Testis (tissue), 3 donors: ENCODE results near the gene PDPK1. TPM values are rescaled to one million over a fixed set of nuclear protein-coding genes. Genes with fewer than 3 reads are reported as not detected.

Experiments used
- DNase-seq: peaks from one replicate; pipeline ENCODE4 v3.0.0-alpha.2; 2019
- H3K27ac ChIP-seq, 2 donors: fragments of 200-600 bp; sonication (generic); one replicate each; pipeline ENCODE4 v1.5.1; 2019
- H3K27me3 ChIP-seq: fragments of 200-600 bp; sonication (generic); one replicate; pipeline ENCODE4 v1.5.1; 2019
- H3K36me3 ChIP-seq: fragments of 200-600 bp; sonication (generic); one replicate; pipeline ENCODE4 v1.5.1; 2017; ENCODE audit warnings: low read depth; ENCODE audit errors: missing control alignments
- H3K4me1 ChIP-seq: fragments of 200-600 bp; sonication (generic); one replicate; pipeline ENCODE4 v1.5.1; 2019
- H3K4me3 ChIP-seq, 2 donors: fragments of 200-600 bp; sonication (generic); one replicate each; pipeline ENCODE4 v1.5.1; 2017 to 2019
- H3K9me3 ChIP-seq: fragments of 200-600 bp; sonication (generic); one replicate; pipeline ENCODE4 v1.5.1; 2017
- CTCF ChIP-seq, 3 experiments: fragments of 450-650 bp in 2 of 3; fragments of 200-600 bp in 1 of 3; sonication (generic) in 1 of 3; IDR thresholded peaks; one replicate each; pipeline ENCODE4 v1.5.1; 2016 to 2019; ENCODE audit warnings: antibody characterized with exemption in 3 of 3, mild to moderate bottlenecking in 2 of 3, moderate library complexity in 1 of 3
- POLR2A ChIP-seq: fragments of 450-650 bp; IDR thresholded peaks from one replicate; pipeline ENCODE4 v1.6.1; 2017; ENCODE audit warnings: antibody characterized with exemption, mild to moderate bottlenecking, moderate library complexity
- WGBS, 2 donors: methylation state at CpG; one replicate each; pipeline ENCODE4 v1.1.5; 2018; 5-methylcytosine and 5-hydroxymethylcytosine counted together
- intact Hi-C: fragments of 100-400 bp; cut with DNase I; formaldehyde crosslinking; loops from one replicate; pipeline ENCODE4 v1.15.1; 2023; ENCODE audit warnings: low total_unique reads
- polyA plus RNA-seq: library from polyadenylated mRNA; stranded (reverse); fragments of 350-450 nt; fragmentation: Illumina TruSeq; extraction: RNeasy Lipid Tissue Mini Kit (QIAGEN cat#74804); gene quantifications from one replicate; pipeline ENCODE4 v1.2.3, GENCODE V29; 2014; ENCODE audit warnings: low read depth, low replicate concordance; ENCODE audit not compliant: insufficient read depth
- total RNA-seq, 2 donors: library from RNA; depleted of rRNA; stranded (reverse); fragments of >200 nt; gene quantifications; one replicate each; pipeline ENCODE4 v1.2.3, GENCODE V29; 2016

PDPK1 gene
- total and polyA plus RNA-seq, 3 donors from 2014 or later = 53.0 to 75.3 (median 61.1) TPM

- 81 to 86% methylated on average over 17 of the region's 17 CpGs for WGBS, 2 donors
- no peak for DNase-seq
- no peak for TF ChIP-seq POLR2A
- no peak for TF ChIP-seq CTCF (IDR thresholded peaks at IDR 0.05)
- Histone ChIP-seq H3K9me3 (no peaks in the 10 kb centered on the region), H3K27ac (peak overlapping the region in 1 of 2 donors; percentile 99), H3K4me3 (peak overlapping the region in 1 of 2 donors; percentile 98), H3K4me1 (peaks cover 35% of the 10 kb centered on the region), H3K27me3 (no peaks in the 10 kb centered on the region), H3K36me3 (no peaks in the 10 kb centered on the region)
- intact Hi-C loops = no loop called here
Measured at GRCh38 chr16:2511996-2512734, 25.7 kb upstream of the PDPK1 start.

DNA sequence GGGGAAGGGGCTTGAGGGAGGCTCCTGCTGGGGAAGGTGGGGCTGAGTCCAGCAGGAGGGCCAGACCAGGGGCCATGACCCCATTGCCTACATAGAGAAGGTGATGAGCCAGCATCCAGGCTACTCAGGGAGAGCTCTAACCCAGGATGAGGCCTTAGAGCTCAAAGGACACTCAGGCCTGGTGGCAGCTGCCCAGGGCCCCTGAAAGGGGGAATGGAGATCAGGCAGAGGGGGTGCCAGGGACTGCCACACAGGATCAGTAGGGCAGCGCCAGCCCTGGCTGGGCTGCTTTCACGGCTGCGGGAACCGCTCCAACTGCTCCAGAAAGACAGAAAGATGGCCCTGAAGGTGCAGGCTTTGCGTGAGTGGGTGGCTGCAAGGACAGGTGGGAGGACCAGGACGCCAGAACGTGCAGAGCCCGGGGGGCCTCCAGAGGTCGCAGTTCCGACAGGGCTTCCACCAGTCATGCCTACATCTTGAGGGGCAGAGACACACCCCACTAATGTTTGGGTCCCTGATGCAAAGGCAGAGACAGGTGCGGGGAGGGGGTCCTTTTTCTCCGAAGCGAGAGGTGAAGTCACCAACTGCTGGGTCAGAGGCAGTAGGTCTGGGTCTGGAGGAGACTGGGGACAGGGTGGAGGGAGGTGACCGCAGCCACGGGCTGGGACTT is 25.0 kb upstream of the PDPK1 start:
- no peaks in the 10 kb centered on the region for H3K36me3 ChIP-seq
- no peaks in the 10 kb centered on the region for H3K27me3 ChIP-seq
- no peaks in the 10 kb centered on the region for H3K9me3 ChIP-seq
- intact Hi-C loops = no loop called here
- WGBS, 2 donors = 17 to 19% methylated on average over 10 to 15 of the region's 15 CpGs
- peak overlapping the region; percentile 98 to 99 for H3K4me3 ChIP-seq
- no peak for TF ChIP-seq CTCF (IDR thresholded peaks at IDR 0.05)
- no peak for TF ChIP-seq POLR2A
- peaks cover 42% of the 10 kb centered on the region for H3K4me1 ChIP-seq
- peak overlapping the region; percentile 98 to 99 for H3K27ac ChIP-seq
- no peak for DNase-seq

DNA sequence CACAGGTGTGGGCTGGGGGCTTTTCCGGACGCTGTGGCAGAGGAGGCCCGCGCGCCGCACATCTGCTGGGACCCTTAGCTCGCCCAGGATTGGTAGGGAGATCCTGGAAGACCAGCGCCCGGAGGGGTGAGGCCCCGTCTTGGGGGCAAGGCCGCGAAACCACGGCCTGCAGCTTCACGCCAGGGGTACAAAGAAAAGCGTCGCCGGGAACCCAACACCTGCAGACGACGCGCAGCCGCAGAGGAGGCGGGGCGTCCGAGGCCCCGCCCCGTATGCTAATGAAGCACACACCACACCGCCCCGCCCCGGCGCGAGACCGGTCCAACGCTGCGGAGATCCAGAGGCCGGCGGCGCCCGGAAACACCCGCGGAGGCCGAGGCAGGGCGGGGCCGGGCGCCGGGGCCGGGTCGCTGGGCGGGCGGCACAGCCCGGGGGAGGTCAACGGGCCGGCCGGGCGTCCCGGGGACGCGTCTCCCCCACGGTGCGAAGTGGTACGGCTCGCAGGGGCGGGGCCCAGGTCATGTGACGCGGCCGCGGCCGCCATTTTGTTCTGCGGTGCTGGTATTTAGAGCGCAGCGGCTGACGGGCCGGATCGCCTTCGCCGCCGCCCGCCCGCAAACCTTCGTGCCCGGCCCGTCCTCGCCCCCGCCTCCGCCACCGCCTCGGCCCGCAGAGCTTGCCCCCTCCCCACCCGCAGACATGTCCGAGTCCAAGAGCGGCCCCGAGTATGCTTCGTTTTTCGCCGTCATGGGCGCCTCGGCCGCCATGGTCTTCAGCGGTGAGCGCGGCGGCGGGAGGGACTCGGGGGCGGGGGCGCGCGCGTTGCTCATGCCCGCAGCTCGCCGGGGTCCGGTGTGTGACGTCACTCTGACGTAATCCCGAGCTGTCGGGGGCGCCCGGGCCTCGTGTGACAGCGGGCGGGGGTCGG is 24.2 kb upstream of the PDPK1 start, which contains the start of gene ATP6V0C:
Gene ATP6V0C, plus strand, starts transcription at position 548 of the 928 bp plus-strand sequence. Its CDS starts 152 bp downstream, at position 700.
- WGBS, 2 donors = 0 to 2% methylated on average over 7 to 84 of the region's 122 CpGs
- peak within 1 kb of the TSS; percentile 98 to 99 for H3K27ac ChIP-seq
- DNase-seq = peak; percentile 96
- peaks cover 50% of the 10 kb centered on the region for H3K4me1 ChIP-seq
- no peaks in the 10 kb centered on the region for H3K9me3 ChIP-seq
- intact Hi-C loops = no loop called here
- TF ChIP-seq POLR2A (peak; percentile 65), CTCF (IDR thresholded peaks at IDR 0.05) (peak in 1 of 3 experiments; percentile 8)
- H3K4me3 ChIP-seq = peak within 1 kb of the TSS; percentile 98 to 99
- no peaks in the 10 kb centered on the region for H3K36me3 ChIP-seq
- no peaks in the 10 kb centered on the region for H3K27me3 ChIP-seq

DNA sequence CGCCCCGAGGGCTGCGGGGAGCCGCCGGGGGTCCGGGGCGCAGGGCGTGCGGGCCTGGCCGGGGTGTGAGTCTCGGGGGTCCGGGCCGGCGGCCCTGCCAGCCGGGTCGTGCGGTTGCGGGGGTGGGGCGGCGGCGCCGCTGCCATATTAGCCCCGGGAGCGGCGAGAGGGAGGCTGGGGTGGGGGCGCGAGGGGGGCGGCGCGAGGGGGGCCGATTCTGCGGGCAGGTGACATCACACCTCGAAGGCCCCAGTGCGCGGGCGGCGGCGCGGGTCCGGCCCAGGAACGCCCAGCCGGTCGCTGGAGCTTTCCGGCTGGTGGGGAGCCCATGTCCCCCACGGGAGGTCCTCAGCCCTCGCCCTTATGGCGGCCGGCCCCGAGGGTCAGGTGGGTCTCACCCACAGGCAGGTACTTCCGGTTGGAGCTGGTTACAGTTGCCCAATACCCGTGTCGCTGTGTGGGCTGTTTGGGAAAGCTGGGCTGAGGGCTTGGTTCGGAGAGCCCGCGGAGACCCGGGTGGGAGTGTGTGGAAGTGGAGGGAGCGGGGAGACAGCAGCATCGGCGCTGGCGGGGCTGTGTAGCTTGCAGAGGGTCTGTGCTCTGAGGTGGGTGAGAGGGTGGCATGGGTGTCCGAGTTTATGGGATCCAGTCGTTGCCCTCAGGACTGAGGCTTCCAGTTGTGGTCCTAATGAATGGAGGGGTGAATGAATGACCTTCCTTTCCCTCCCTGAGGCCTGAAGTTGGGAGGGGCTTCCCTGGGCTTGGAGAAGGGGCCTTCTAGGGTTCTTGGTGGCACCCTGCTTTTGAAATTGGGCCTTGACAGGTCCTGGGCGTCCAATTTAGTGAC is 23.3 kb upstream of the PDPK1 start:
- 0 to 1% methylated on average over 4 to 60 of the region's 63 CpGs for WGBS, 2 donors
- TF ChIP-seq POLR2A (no peak), CTCF (IDR thresholded peaks at IDR 0.05) (no peak)
- Histone ChIP-seq H3K36me3 (no peaks in the 10 kb centered on the region), H3K9me3 (no peaks in the 10 kb centered on the region), H3K4me3 (peak overlapping the region; percentile 98 to 99), H3K27me3 (no peaks in the 10 kb centered on the region), H3K27ac (peak overlapping the region; percentile 98 to 99), H3K4me1 (peaks cover 59% of the 10 kb centered on the region)
- intact Hi-C loops = no loop called here
- no peak for DNase-seq
